BJ (cell line): ENCODE results near the gene EIF1AD. TPM values are rescaled to one million over a fixed set of nuclear protein-coding genes. Genes with fewer than 3 reads are reported as not detected.

Source experiments
- CTCF ChIA-PET: fragments of 350-600 bp; formaldehyde crosslinking; extraction: SDS; loops from one replicate; lab custom pipeline; 2021; ENCODE audit warnings: antibody characterized with exemption, inconsistent platforms; lab: Yijun Ruan, JAX
- POLR2A ChIA-PET: fragments of 300-600 bp; sonication (Branson Sonifier 250); formaldehyde crosslinking; extraction: SDS; loops from one replicate; lab custom pipeline; 2021; ENCODE audit warnings: antibody characterized with exemption; lab: Charles Lee
- DNase-seq: peaks from one replicate; pipeline ENCODE4 v3.0.0-alpha.2; 2011; ENCODE audit warnings: low read depth
- H3K27me3 ChIP-seq: 2 replicates; pipeline ENCODE4 v1.6.0; 2011; ENCODE audit warnings: low read length; ENCODE audit not compliant: control insufficient read depth, insufficient read depth
- H3K36me3 ChIP-seq: 2 replicates; pipeline ENCODE4 v1.5.1; 2011; ENCODE audit warnings: low read length; ENCODE audit not compliant: control insufficient read depth, insufficient read depth
- H3K4me3 ChIP-seq: 2 replicates; pipeline ENCODE4 v1.5.1; 2011; ENCODE audit warnings: low read depth, mild to moderate bottlenecking, control low read depth, low read length
- CTCF ChIP-seq: IDR thresholded peaks from 2 replicates; pipeline ENCODE4 v1.5.1; 2011; ENCODE audit warnings: low read depth, mild to moderate bottlenecking, control low read depth, inconsistent platforms, low read length, moderate library complexity; ENCODE audit not compliant: insufficient read depth
- polyA plus RNA-seq: library from polyadenylated mRNA; depleted of rRNA; stranded (reverse); fragments of >200 nt; gene quantifications from 2 replicates; pipeline ENCODE4 v1.2.3, GENCODE V29; 2011

The EIF1AD gene
- polyA plus RNA-seq, 1 experiment: 27.7 TPM

GRCh38 chr11:65977621-65978390 is 24.2 kb downstream of the EIF1AD start:
- H3K4me3 ChIP-seq: no peak overlapping the region
- H3K36me3 ChIP-seq: peaks cover 21% of the 10 kb centered on the region
- ChIA-PET CTCF (interaction anchor here (0.9 to 1.6 kb wide), 3 partner anchors 87 to 198 kb away, joined by 3 to 4 read pairs (median 4); partner anchors contain the start of genes CCDC85B and FIBP), POLR2A (no interaction called here)
- TF ChIP-seq CTCF: no peak
- no peaks in the 10 kb centered on the region for H3K27me3 ChIP-seq
- no peak for DNase-seq

- H3K27me3 ChIP-seq: no peaks in the 10 kb centered on the region
- no peak for DNase-seq
- POLR2A ChIA-PET: no interaction called here
- no peak overlapping the region for H3K4me3 ChIP-seq
- H3K36me3 ChIP-seq: peaks cover 21% of the 10 kb centered on the region
- TF ChIP-seq CTCF: no peak
- CTCF ChIA-PET: interaction anchor here (0.9 to 1.4 kb wide), 2 partner anchors 10 to 196 kb away, joined by 3 to 4 read pairs; no protein-coding TSS in a partner anchor
Measured at GRCh38 chr11:65976216-65977176, 25.5 kb downstream of the EIF1AD start.

GRCh38 chr11:65975771-65976170 is 26.2 kb downstream of the EIF1AD start:
- H3K4me3 ChIP-seq: no peak overlapping the region
- no peaks in the 10 kb centered on the region for H3K27me3 ChIP-seq
- TF ChIP-seq CTCF: no peak
- no peak for DNase-seq
- peaks cover 21% of the 10 kb centered on the region for H3K36me3 ChIP-seq
- CTCF ChIA-PET: interaction anchor here (1.4 kb wide), 1 partner anchor 9 kb away, joined by 4 read pairs; no protein-coding TSS in a partner anchor
- POLR2A ChIA-PET: no interaction called here

- no peak for DNase-seq
- Histone ChIP-seq H3K36me3 (peaks cover 27% of the 10 kb centered on the region), H3K4me3 (no peak overlapping the region), H3K27me3 (no peaks in the 10 kb centered on the region)
- no peak for TF ChIP-seq CTCF
- ChIA-PET POLR2A (no interaction called here), CTCF (no interaction called here)
Measured at GRCh38 chr11:65973439-65974110, 28.4 kb downstream of the EIF1AD start.
